Effector memory CD4-positive, alpha-beta T cell (primary cell): ENCODE data around the gene USP2.

Experiments used
- DNase-seq, 3 donors: peaks; one replicate each; pipeline ENCODE4 v3.0.0-alpha.2; 2020
- H3K27ac ChIP-seq: 2 replicates; pipeline ENCODE4 v1.7.0; 2013; ENCODE audit warnings: mild to moderate bottlenecking, low read length, moderate library complexity; ENCODE audit not compliant: insufficient read depth, poor library complexity, severe bottlenecking
- H3K27me3 ChIP-seq: replicated peaks from 2 replicates; pipeline ENCODE4 v1.7.0; 2013; ENCODE audit warnings: mild to moderate bottlenecking, low read length; ENCODE audit not compliant: insufficient read depth, control insufficient read depth, poor library complexity, severe bottlenecking
- H3K36me3 ChIP-seq: 2 replicates; pipeline ENCODE4 v1.7.0; 2013; ENCODE audit warnings: mild to moderate bottlenecking, low read length, moderate library complexity; ENCODE audit not compliant: control insufficient read depth, insufficient read depth
- H3K4me1 ChIP-seq: 2 replicates; pipeline ENCODE4 v1.7.0; 2013; ENCODE audit warnings: low read length, mild to moderate bottlenecking; ENCODE audit not compliant: control insufficient read depth, insufficient read depth, poor library complexity, severe bottlenecking
- H3K4me3 ChIP-seq: 2 replicates; pipeline ENCODE4 v1.7.0; 2013; ENCODE audit warnings: low read length, low read depth, mild to moderate bottlenecking; ENCODE audit not compliant: insufficient read depth, poor library complexity, severe bottlenecking
- H3K9me3 ChIP-seq: 2 replicates; pipeline ENCODE4 v1.7.0; 2013; ENCODE audit warnings: mild to moderate bottlenecking, low read length, moderate library complexity; ENCODE audit not compliant: control insufficient read depth

Gene USP2

GRCh38 chr11:119372260-119373058 lies 9.0 kb downstream of the USP2 start:
- Histone ChIP-seq H3K4me1 (peaks cover 5% of the 10 kb centered on the region), H3K27me3 (peaks cover 8% of the 10 kb centered on the region), H3K4me3 (no peak overlapping the region), H3K9me3 (no peaks in the 10 kb centered on the region), H3K36me3 (no peaks in the 10 kb centered on the region), H3K27ac (no peak overlapping the region)
- DNase-seq: no peak

GRCh38 chr11:119371778-119372182 lies 9.7 kb downstream of the USP2 start:
- DNase-seq: no peak
- peaks cover 5% of the 10 kb centered on the region for H3K4me1 ChIP-seq
- no peaks in the 10 kb centered on the region for H3K9me3 ChIP-seq

GRCh38 chr11:119371067-119371601 lies 10.4 kb downstream of the USP2 start:
- Histone ChIP-seq H3K4me1 (peaks cover 5% of the 10 kb centered on the region), H3K9me3 (no peaks in the 10 kb centered on the region), H3K27me3 (peaks cover 18% of the 10 kb centered on the region), H3K27ac (no peak overlapping the region), H3K36me3 (no peaks in the 10 kb centered on the region), H3K4me3 (no peak overlapping the region)
- DNase-seq: no peak

More at GRCh38 chr11:119371778-119372182, 9.7 kb downstream of the USP2 start:
- Histone ChIP-seq H3K36me3 (no peaks in the 10 kb centered on the region), H3K27me3 (peaks cover 11% of the 10 kb centered on the region), H3K27ac (no peak overlapping the region), H3K4me3 (no peak overlapping the region)

GRCh38 chr11:119370486-119371046 lies 10.9 kb downstream of the USP2 start:
- H3K9me3 ChIP-seq: no peaks in the 10 kb centered on the region
- DNase-seq: peak in 1 of 3 donors; percentile 24
- peaks cover 20% of the 10 kb centered on the region for H3K27me3 ChIP-seq
- no peak overlapping the region for H3K27ac ChIP-seq
- H3K4me3 ChIP-seq: no peak overlapping the region
- peaks cover 5% of the 10 kb centered on the region for H3K4me1 ChIP-seq
- H3K36me3 ChIP-seq: no peaks in the 10 kb centered on the region

GRCh38 chr11:119369132-119369925 lies 12.2 kb downstream of the USP2 start:
- peaks cover 32% of the 10 kb centered on the region for H3K27me3 ChIP-seq
- peaks cover 9% of the 10 kb centered on the region for H3K4me1 ChIP-seq
- H3K36me3 ChIP-seq: no peaks in the 10 kb centered on the region
- H3K9me3 ChIP-seq: no peaks in the 10 kb centered on the region
- no peak for DNase-seq
- H3K4me3 ChIP-seq: no peak overlapping the region
- no peak overlapping the region for H3K27ac ChIP-seq

GRCh38 chr11:119368121-119369034 lies 13.1 kb downstream of the USP2 start:
- DNase-seq: no peak
- H3K36me3 ChIP-seq: no peaks in the 10 kb centered on the region
- H3K27me3 ChIP-seq: peaks cover 39% of the 10 kb centered on the region
- no peak overlapping the region for H3K4me3 ChIP-seq
- no peak overlapping the region for H3K27ac ChIP-seq
- peaks cover 12% of the 10 kb centered on the region for H3K4me1 ChIP-seq
- H3K9me3 ChIP-seq: no peaks in the 10 kb centered on the region

GRCh38 chr11:119367661-119368120 lies 13.8 kb downstream of the USP2 start:
- peaks cover 43% of the 10 kb centered on the region for H3K27me3 ChIP-seq

GRCh38 chr11:119366690-119367620 lies 14.5 kb downstream of the USP2 start:
- no peaks in the 10 kb centered on the region for H3K36me3 ChIP-seq
- peaks cover 14% of the 10 kb centered on the region for H3K4me1 ChIP-seq
- no peak overlapping the region for H3K27ac ChIP-seq
- H3K9me3 ChIP-seq: no peaks in the 10 kb centered on the region
- peaks cover 45% of the 10 kb centered on the region for H3K27me3 ChIP-seq
- no peak for DNase-seq
- H3K4me3 ChIP-seq: no peak overlapping the region

More at GRCh38 chr11:119367661-119368120, 13.8 kb downstream of the USP2 start:
- H3K36me3 ChIP-seq: no peaks in the 10 kb centered on the region
- H3K4me1 ChIP-seq: peaks cover 14% of the 10 kb centered on the region
- H3K4me3 ChIP-seq: no peak overlapping the region
- DNase-seq: no peak
- no peaks in the 10 kb centered on the region for H3K9me3 ChIP-seq
- H3K27ac ChIP-seq: no peak overlapping the region
